HG02678 (cell line): ENCODE results near the gene CASQ1.

Source experiments
- ATAC-seq: cut with Tn5 transposase; IDR thresholded peaks from one replicate; pipeline ENCODE4 v1.9.1; 2021; ENCODE audit warnings: mild to moderate bottlenecking, moderate library complexity; ENCODE audit not compliant: unreplicated experiment

CASQ1 gene

DNA sequence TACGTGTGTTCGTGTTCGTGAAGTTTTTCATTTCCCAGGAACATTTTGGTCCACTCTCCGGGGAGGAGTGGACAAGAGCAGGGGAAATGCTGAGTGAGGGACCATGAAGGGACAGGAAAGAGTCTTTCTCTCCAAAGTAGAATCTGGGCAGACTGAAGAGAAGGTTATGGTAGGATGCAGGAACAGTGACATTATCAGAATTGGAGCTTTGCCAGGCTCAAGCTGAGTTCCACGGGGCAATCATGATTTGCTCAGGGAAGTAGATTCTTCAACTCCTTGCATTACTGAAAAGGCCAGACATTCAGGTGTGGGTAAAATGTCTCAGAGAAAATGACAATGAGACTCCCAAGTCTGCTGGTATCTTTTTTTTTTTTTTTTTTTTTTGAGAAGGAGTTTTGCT is 22.4 kb upstream of the CASQ1 start:
- ATAC-seq, result no peak

DNA sequence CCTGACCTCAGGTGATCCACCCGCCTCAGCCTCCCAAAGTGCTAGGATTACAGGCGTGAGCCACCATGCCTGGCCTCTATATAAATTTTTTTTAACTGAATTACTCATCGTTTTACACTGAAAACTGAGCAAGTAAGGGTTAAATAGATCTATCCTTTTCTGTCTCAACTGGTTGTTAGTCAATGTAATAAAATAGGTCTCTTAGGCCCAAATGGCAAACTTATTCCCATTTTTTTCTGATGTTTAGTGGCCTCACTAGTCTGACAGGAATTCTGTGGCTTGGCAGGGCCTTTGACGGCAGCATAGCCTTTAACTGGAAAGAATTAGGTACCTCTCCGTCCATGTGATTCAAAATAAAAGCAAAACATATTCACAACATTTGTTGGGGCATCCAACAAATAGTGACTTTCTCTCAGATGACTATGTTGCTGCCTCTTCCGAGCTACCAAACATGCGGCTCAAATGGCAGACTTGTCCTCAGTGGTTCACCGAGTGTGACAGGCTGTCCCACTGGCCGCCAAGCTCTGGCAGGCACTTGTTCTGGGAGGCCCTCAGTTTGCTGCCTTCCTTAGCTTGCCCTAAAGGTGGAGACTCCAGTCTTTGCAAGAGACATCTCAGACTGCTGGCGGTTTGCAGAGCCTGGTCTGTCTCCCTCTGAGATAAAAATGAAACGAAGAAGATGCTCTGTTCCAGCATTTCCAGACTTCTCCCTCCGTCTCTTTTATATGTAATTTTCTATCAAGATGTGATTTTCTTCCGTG is 21.6 kb upstream of the CASQ1 start:
- ATAC-seq, result no peak

DNA sequence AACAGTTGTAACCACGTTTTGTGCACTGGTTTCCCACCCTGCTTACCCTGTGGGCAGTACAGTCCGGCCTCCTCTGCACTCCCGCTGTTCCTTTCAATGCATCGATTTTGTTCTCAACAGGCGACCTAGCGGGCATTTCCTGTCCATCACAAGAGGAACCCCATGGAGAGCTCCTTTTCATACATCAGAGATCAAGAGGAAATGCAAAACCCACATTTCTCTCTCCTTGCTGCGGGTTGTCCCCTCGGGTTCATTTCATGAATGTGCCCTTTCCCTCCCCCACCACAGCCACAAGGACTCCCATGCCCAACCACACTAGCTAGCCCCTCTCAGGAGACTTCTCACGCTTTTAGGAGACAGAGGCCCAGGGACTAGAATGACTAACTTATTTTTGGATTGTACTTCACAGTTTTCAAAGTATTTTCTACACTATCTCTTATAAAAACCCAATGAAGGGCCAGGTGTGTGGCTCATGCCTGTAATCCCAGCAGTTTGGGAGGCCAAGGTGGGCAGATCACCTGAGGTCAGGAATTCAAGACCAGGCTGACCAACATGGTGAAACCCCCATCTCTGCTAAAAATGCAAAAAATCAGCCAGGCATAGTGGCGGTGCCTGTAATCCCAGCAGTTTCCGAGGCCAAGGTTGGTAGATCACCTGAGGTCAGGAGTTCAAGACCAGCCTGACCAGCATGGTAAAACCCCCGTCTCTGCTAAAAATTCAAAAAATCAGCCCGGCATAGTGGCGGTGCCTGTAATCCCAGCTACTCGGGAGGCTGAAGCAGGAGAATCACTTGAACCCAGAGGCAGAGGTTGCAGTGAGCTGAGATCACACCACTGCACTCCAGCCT is 20.6 kb upstream of the CASQ1 start:
- peak; percentile 66 for ATAC-seq

DNA sequence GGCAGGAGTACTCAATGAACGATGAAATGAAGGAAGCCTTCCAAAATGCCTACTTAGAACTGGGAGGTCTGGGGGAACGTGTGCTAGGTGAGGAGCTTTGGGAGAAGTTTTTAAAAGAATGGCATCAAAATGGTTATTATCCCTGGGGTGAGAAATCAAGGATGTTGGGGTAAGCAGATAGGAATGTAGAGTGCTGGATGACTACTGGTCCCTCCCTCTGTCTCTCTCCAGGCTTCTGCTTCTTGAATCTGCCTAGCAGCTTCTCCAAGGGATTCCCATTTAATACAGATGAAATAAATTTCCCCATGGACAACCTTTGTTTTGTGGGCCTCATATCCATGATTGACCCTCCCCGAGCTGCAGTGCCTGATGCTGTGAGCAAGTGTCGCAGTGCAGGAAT is 19.0 kb upstream of the CASQ1 start:
- no peak for ATAC-seq

DNA sequence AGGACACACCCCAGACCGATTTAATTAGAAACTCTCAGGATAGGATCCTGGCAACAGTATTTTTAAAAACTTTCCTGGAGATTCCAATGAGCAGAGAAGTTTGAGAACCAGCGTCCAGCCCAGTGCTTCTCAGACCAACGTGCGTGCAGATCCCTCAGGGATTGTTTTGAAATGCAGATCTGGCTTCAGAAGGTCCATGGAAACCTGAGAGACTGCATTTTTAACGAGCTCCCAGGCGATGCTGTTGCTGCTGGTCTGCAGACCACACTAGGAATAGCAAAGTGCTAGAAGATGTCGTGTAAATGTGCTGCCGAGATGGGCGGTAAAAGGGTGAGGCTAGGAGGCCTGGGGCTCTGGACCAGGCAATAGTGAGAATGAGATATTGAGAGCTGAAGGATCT is 18.4 kb upstream of the CASQ1 start:
- no peak for ATAC-seq

DNA sequence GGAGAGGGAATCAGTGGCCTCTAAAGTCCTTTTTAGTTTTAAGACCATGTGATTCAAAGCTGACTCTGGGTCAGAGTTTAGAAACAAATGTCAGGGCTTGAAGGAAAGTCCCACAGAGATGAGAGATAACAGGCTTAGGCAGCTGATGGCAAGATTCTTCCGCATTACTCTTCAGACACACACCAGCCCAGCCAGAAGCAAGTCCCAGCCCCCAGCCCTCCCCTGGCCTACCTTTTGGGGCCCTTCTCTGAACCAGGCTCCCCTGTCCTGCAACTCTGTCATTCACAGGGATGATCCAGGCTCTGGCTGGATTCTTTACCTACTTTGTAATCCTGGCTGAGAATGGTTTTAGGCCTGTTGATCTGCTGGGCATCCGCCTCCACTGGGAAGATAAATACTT is 13.1 kb upstream of the CASQ1 start:
- no peak for ATAC-seq

DNA sequence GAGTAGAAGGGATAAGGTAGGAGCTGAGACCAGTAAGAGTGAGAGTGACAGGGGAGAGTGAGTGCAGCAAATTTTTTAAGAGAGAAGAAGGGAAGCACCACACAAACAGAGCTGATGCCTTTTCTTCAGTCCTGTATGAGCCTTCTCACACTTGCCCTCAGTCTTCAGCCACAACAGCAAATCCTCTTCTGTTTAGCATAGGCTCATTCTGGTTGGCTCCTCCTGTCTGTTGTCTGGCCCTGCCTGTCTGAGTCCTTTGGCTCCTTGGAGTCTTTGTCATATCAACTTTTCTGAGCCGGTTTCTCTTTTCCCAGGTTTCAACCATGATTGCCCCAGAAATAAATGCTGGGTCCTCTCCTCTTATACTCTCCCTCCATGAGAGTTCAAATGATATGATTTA is 12.7 kb upstream of the CASQ1 start:
- no peak for ATAC-seq

DNA sequence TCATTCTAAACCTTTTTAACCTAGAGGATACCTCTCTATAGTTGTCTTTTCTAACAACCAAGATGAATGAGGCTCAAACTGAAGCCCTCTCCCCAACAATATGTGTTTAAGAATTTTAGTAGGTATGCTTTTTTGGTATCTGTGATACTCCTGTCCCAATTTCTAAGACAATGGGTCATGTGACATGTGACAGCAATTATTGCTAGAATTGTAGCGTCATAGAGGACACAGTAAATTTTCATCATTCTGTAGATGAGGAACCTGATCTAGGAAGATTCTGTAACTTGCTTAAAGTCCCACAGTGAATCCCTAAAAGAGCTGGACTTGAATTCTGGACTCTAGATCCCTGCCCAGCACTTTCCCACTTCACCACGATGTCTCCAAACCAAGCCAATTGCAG is 11.6 kb upstream of the CASQ1 start:
- no peak for ATAC-seq

DNA sequence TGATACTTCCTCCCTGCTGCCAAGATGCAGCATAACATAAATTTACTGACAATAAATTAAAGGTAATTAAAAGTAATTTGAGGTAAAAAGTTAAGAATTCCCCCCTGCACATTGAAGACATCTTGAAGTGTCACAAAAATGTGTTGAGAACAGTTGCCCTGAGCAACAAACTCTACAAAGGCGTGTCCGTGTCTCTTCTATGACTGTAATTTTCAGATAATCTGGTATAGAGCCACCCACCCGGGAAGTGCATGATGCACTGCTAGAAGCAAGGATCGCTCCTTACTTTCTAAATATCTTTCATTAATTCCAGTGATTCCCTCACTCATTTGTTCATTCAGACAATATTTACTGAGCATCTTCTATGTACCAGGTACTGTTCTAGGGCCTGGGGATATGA is 11.0 kb upstream of the CASQ1 start:
- ATAC-seq, result no peak

DNA sequence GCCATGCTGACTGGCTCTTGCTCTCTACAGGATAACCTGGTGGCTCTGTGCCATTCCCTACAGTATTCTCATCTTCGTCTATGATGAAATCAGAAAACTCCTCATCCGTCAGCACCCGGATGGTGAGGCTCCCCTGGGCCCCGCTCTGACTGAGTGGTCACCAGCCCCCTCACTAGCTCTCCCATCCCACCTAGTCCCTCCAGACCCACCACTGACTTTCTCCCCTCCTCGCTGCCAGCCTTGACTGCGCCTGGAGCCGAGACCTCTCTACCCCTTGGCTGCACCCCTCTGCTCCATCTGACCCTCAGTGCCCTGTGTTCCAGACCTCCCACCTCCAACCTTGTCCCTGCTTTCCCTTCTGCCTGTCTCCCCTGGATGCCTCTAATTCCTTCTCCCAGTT is 4.1 kb upstream of the CASQ1 start:
- no peak for ATAC-seq

DNA sequence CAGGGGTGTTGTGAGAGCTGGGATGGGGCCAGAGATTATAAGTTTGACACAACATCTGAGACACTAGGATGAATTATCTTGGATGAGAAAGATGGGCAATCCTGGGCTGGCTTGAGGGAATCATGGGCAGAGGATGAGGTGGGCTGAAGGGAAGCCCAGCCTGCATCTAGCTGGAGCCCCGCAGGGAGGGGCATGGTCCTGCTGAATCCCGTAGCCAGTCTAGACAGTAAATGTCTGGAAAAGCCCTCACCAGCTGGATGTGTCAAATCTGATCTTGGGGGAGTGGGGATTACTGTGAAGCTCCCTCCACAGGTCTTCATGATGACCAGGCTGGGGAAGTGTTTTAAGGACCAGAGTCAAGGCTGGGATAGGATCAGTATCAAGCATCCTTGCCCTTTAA is 3.6 kb upstream of the CASQ1 start:
- ATAC-seq, result no peak

DNA sequence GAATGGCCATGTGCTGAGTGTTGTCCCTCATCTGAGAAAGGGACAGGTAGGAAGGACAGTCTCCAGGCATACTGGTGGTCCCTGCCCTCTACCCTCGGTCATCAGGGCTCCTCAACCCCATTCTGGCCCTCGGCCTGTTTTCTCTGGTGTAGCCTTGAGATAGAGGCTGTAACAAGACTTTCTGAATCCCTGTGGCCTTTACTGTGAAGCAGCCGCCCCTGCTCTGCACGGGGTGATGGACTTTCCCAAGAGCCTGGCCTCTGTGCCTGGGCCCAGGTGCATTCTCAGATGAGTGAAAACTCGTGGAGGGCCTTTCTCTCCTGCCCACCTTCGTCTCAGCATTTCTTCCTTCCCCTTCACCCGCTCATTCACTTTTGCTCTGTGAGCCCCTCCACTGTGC is 3.0 kb upstream of the CASQ1 start:
- no peak for ATAC-seq

DNA sequence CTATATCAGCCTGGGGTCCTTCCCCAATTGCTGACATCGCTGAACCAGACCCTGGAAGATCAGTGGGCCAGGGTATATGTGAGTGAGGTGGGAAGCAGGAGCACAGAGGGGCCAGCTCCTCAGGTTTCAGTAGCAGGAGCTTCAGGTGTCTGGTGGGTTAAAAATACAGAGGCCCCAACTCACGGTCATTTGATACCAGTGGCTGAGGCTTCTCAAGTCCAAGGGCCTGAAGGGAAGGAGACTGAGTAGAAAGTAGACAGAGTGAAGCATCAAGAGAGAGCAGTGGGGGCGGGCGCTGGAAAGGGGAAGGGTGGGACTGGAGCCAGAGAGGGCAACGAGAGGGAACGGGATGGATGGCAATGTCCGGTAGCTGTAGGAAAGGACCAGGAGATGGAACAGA is 2.0 kb upstream of the CASQ1 start:
- no peak for ATAC-seq

DNA sequence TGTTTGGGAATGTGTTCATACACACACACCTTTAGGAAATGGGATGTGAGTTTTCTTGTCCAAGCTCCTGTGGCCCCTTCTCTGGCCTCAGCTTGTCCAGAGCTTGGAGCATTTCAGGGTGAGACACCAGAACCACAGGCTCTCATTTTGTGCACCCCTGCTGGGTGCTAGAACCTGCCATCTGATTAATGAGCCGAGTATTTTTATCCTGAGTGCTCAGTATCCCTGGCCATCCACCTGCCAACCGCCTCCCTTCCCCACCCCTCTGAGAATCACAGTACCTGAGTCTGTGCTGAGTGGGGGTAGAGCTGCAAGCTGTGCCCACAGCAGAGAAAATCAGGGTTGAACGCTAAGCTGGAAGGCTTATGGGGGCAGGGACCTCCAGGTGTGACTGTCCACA is 1.4 kb downstream of the CASQ1 start:
- ATAC-seq, result no peak

DNA sequence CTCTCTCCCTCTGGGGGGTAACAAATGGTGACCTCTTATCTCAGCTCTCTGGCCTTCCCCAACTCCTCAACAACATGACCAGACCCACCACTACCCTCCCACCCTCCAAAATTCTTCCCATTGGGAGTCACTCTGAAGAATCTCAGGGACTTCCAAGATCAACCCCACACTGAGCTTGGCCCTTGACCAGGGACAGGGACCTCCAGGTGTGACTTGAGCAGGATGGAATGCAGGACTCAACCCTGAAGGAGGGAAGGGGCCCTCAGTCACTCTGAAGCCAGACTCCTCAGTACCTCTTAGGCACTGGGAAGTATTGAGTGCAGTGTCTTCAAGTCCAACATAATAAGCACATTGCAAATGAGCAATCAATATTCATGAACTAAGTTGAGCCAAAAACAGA is 1.9 kb downstream of the CASQ1 start:
- ATAC-seq, result no peak

DNA sequence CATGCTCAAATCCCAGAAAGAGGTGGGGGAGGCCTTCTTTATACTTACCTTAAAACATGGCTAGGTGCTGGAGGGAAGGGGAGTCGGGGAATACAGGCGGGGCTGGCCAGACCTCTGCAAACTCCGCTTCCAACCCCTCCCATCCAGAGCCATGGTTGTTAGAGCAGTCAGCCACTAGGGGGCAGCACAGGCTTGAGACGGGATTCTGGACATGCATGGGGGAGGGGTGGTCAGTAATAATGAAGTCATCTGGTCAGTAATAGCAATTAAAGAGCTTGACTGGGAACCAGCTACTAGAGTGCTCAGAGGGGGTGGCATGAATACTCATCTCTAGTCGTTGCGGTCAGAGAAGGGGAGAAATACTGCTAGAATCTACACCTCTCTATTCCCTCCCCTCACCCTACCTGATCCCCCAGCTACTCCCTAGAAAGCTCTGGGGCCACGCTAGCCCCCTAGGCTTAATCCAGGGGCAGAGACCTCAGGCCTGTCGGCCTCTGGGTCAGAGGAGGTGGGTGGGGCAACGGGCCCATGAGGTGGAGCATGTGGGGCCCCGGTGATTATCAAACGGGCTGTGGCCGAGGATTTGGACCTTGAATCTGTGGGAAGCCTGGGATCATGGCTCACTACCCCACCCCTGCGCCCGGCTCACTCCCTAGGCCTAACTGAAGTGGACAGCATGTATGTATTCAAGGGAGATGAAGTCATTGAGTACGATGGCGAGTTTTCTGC is 2.9 kb downstream of the CASQ1 start:
- ATAC-seq, result peak; percentile 60

DNA sequence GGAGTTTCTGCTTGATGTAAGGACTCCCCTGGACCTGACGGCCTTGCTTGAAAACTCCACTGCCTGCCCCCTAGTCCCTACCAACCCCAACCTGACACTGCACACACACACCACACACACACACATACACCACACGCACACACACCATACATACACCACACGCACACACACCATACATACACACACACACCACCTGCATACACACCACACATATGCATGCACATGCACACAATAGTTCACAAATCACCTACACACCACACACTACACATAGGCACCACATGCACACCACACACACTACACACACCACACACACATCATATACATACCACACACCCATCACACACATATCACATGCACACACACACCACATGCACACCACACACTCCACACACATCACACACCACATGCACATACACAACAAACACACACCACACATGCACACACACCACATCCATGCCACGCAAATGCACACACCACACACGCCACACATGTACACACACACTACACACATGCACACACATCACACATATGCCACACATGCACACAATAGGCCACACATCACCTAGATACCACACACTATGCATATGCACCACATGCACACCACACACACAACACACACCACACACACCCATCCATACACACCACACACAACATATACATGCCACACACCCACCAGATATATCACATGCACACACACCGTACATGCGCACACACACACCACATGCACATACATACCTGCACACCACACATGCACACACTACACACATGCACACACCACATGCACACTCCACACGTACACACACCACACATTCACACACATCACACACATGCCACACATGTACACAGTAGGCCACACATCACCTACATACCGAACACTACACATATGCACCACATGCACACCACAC is 3.7 kb downstream of the CASQ1 start:
- ATAC-seq, result no peak

DNA sequence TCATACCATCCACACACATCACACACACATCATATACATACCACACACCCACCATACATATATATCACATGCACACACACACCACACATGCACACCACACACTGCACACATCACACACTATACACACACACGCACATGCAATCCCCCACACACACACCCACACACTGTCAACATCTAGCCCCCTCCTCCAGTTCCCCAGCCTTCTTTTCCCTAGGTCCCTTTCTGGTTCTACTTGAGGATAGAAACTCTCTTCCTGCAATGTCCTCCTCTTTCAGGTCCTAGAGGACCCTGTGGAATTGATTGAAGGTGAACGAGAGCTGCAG is 4.3 kb downstream of the CASQ1 start:
- no peak for ATAC-seq

DNA sequence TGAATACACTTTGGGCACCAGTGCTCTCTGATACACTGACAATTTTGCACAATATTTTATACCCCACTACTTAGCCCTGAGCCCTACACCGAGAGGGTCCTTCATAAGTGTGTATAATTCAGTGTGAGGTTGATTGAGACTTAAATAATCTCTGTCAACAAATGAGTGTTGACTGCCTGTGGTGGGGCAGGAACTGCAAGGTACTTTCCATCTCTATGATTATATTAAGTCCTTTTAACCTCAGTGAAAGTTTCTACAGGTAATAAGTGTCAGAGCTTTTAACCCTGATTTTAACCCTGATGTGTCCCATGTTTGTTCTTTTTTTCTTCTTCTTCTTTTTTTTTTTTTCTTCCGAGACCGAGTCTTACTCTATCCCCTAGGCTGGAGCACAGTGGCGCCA is 5.8 kb downstream of the CASQ1 start:
- no peak for ATAC-seq

DNA sequence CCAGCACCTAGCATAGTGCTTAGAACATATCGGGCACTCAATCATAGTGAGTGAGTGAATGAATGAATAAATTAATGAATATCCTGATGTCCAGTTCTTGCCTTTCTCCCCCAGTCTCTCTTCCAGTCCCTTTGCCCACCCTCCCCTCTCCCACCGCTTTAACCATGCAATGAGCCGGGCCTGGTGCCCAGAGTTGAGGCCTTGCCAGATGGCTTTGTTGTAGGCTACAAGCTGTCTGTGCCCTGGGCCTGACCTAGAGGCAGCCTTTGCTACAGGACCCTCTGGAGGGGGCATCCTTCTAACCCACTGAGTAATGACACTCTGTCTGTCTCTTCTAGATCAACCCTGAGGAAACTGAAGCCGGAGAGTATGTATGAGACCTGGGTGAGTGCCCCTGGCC is 6.9 kb downstream of the CASQ1 start:
- ATAC-seq, result no peak

DNA sequence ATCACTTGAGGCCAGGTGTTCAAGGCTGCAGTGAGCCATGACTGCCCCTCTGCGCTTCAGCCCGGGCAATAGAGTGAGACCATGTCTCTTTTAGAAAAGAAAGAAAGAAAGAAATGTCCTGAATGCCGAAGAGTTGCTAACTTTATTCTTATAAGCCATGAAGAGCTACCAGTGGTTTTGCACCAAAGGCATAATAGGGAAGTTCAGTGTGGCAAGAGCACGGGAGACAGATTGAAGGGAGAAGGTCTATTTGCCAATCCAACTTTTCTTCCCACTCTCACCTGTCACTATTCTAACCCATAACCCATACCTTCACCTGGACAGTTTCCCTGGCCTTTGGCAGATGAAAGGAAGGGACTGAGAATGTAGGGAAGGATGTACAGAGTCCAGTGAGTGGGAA is 10.4 kb downstream of the CASQ1 start:
- ATAC-seq, result no peak
